Measurements from ENCODE around the gene MAP2K2. TPM values are rescaled to one million over a fixed set of nuclear protein-coding genes. Genes with fewer than 3 reads are reported as not detected.
A peak's percentile ranks its signal among the peaks of the same experiment; 100 is the strongest.
"Not testable (repeated sequence)": the region's sequence is repeated elsewhere in the genome, so short reads cannot be mapped to it uniquely, and the experiment has no call there.

The MAP2K2 gene
- total RNA-seq, 1 experiment from 2014 or later, result 171 TPM

DNA sequence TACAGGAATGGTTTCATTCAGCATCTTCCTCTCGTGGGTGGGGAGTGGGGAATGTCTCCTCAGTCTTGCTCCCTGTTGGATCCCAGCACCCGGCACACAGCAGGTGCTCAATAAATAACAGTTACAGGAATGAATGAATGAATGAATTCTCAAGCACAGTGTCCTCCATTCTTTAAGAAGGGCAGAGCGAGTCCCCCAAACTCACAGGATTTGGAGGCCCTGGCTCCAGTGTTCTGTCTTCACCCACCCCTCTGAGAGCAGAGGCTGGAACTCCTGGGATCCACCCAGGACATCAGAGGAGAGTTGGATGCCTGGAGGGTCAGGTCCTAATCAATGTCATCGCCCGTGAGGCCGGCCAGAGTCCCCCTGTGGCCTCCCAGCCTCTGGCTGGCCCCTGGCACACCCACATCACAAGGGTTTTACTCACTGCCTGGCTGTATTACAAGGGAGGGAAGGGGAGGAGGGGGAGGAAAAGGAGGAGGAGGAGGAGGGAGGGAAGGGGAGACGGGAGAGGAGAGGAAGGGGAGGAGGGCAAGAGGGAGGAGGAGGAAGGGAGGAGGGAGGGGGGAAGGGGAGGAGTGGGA lies 20.8 kb upstream of the MAP2K2 start:
- intact Hi-C loops (cut with micrococcal nuclease), result no loop called here
- ChIA-PET CTCF (no interaction called here), POLR2A (no interaction called here)
- peaks cover 8% of the 10 kb centered on the region for H3K27me3 Mint-ChIP-seq (ENCODE audit: insufficient read depth, unreplicated experiment)
- no peak overlapping the region for H3K27ac Mint-ChIP-seq (ENCODE audit: low read depth, unreplicated experiment)
- H3K9me3 Mint-ChIP-seq (ENCODE audit: unreplicated experiment), result no peaks in the 10 kb centered on the region
- no peaks in the 10 kb centered on the region for H3K36me3 Mint-ChIP-seq (ENCODE audit: insufficient read depth, unreplicated experiment)
- DNase-seq (ENCODE audit: unreplicated experiment), result no peak
- H3K4me1 Mint-ChIP-seq (ENCODE audit: insufficient read depth, unreplicated experiment), result no peaks in the 10 kb centered on the region
- no peak overlapping the region for H3K4me3 Mint-ChIP-seq (ENCODE audit: unreplicated experiment)
- BruUV-seq (replicated peaks), result no TSS peak
- TF ChIP-seq, protein P1, sequence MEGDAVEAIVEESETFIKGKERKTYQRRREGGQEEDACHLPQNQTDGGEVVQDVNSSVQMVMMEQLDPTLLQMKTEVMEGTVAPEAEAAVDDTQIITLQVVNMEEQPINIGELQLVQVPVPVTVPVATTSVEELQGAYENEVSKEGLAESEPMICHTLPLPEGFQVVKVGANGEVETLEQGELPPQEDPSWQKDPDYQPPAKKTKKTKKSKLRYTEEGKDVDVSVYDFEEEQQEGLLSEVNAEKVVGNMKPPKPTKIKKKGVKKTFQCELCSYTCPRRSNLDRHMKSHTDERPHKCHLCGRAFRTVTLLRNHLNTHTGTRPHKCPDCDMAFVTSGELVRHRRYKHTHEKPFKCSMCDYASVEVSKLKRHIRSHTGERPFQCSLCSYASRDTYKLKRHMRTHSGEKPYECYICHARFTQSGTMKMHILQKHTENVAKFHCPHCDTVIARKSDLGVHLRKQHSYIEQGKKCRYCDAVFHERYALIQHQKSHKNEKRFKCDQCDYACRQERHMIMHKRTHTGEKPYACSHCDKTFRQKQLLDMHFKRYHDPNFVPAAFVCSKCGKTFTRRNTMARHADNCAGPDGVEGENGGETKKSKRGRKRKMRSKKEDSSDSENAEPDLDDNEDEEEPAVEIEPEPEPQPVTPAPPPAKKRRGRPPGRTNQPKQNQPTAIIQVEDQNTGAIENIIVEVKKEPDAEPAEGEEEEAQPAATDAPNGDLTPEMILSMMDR (IDR thresholded peaks at IDR 0.05; ENCODE audit: unreplicated experiment), result no peak

DNA sequence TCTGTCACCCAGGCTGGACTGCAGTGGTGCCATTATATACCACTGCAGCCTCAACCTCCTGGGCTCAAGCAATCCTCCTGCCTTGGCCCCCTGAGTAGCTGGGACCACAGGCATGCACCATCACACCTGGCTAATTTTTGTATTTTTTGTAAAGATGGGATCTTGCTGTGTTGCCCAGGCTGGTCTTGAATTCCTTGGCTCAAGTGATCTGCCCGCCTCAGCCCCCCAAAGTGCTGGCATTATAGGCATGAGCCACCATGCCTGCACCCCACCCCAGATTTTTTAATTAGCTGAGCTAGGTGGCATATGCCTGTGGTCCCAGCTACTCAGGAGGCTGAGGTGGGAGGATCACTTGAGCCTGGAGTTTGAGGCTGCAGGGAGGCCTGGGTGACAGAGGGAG lies 19.0 kb upstream of the MAP2K2 start:
- H3K4me3 Mint-ChIP-seq (ENCODE audit: unreplicated experiment); H3K9me3 Mint-ChIP-seq (ENCODE audit: unreplicated experiment); H3K36me3 Mint-ChIP-seq (ENCODE audit: insufficient read depth, unreplicated experiment); BruUV-seq (replicated peaks); H3K4me1 Mint-ChIP-seq (ENCODE audit: insufficient read depth, unreplicated experiment); H3K27me3 Mint-ChIP-seq (ENCODE audit: insufficient read depth, unreplicated experiment); DNase-seq (ENCODE audit: unreplicated experiment); H3K27ac Mint-ChIP-seq (ENCODE audit: low read depth, unreplicated experiment); intact Hi-C loops (cut with micrococcal nuclease): not testable (repeated sequence)
- ChIA-PET POLR2A (interaction anchor here (1.1 kb wide), 1 partner anchor 136 kb away, joined by 4 read pairs; the partner anchor contains the start of gene PIAS4), CTCF (interaction anchor here (0.6 to 1.0 kb wide), 2 partner anchors 10 to 12 kb away, joined by 3 to 4 read pairs; no protein-coding TSS in a partner anchor)

DNA sequence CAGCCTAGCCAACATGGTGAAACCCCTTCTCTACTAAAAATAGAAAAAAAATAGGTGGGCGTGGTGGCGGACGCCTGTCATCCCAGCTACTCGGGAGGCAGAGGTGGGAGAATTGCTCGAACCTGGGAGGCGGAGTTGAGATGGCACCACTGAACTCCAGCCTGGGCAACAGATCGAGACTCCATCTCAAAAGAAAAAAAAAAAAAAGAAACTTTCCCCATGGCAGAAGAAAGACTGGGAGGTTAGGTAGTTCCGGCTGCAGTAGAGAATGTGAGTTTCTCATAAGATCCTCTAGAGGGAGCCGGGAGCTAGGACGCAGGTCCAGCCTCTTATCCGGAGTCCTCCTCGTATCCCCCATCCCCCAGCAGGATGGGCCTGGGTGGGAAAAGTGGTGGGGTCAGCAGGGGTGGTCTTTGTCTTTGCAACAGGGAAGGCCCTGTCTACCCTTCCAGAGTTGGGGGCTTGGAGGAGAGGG lies 16.4 kb upstream of the MAP2K2 start:
- H3K4me3 Mint-ChIP-seq (ENCODE audit: unreplicated experiment), result no peak overlapping the region
- ChIA-PET POLR2A (interaction anchor here (0.6 to 0.8 kb wide), 2 partner anchors 9 to 113 kb away, joined by 3 to 6 read pairs; no protein-coding TSS in a partner anchor), CTCF (interaction anchor here (0.6 to 3.2 kb wide), 17 partner anchors 8 to 1530 kb away, joined by 3 to 16 read pairs (median 4); partner anchors contain the start of genes CREB3L3 and PLIN3)
- no peaks in the 10 kb centered on the region for H3K27me3 Mint-ChIP-seq (ENCODE audit: insufficient read depth, unreplicated experiment)
- H3K27ac Mint-ChIP-seq (ENCODE audit: low read depth, unreplicated experiment), result no peak overlapping the region
- H3K36me3 Mint-ChIP-seq (ENCODE audit: insufficient read depth, unreplicated experiment), result no peaks in the 10 kb centered on the region
- no peaks in the 10 kb centered on the region for H3K4me1 Mint-ChIP-seq (ENCODE audit: insufficient read depth, unreplicated experiment)
- TF ChIP-seq, protein P1 (IDR thresholded peaks at IDR 0.05; ENCODE audit: unreplicated experiment), result peak; percentile 39
- H3K9me3 Mint-ChIP-seq (ENCODE audit: unreplicated experiment), result no peaks in the 10 kb centered on the region
- peak; percentile 65 for DNase-seq (ENCODE audit: unreplicated experiment)
- no TSS peak for BruUV-seq (replicated peaks)
- intact Hi-C loops (cut with micrococcal nuclease), result loop anchor here (2.0 kb wide), 2 partner anchors 47 to 153 kb away; no protein-coding TSS in a partner anchor

DNA sequence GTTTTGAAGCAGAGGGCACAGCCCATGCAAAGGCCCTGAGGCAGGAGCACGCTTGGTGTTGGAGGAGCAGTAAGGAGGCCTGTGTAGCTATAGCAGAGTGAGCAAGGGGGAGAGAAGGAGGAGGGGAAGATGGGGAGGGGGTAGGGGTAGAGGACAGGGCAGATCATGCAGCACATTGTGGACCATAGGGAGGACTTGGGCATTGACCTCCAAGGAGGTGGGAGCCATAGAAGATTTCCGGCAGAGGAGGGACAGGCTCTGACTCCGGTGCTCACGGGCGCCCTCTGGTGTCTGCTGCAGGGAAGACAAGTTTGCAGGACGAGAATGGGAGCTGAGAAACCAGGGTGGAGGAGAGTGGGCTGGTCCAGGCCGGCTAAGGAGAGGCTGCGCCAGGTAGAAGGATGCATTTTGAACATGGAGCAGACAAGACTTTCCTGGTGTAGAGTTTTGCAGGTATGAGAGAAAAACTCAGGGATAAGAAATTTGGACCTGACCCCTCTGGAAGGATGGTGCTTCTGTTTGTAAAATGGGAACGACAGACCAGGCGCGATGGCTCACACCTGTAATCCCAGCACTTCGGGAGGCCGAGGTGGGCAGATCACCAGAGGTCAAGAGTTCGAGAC lies 15.8 kb upstream of the MAP2K2 start:
- peak; percentile 78 for DNase-seq (ENCODE audit: unreplicated experiment)
- intact Hi-C loops (cut with micrococcal nuclease), result loop anchor here (2.0 to 10.0 kb wide), 3 partner anchors 47 to 153 kb away; no protein-coding TSS in a partner anchor
- ChIA-PET CTCF (interaction anchor here (0.6 to 3.2 kb wide), 16 partner anchors 9 to 728 kb away, joined by 3 to 16 read pairs (median 5); partner anchors contain the start of genes CREB3L3 and PLIN3), POLR2A (interaction anchor here (0.6 to 0.8 kb wide), 2 partner anchors 8 to 112 kb away, joined by 3 to 6 read pairs; no protein-coding TSS in a partner anchor)
- Mint-ChIP-seq H3K36me3 (ENCODE audit: insufficient read depth, unreplicated experiment) (no peaks in the 10 kb centered on the region), H3K27me3 (ENCODE audit: insufficient read depth, unreplicated experiment) (no peaks in the 10 kb centered on the region), H3K27ac (ENCODE audit: low read depth, unreplicated experiment) (no peak overlapping the region), H3K4me1 (ENCODE audit: insufficient read depth, unreplicated experiment) (no peaks in the 10 kb centered on the region), H3K9me3 (ENCODE audit: unreplicated experiment) (no peaks in the 10 kb centered on the region), H3K4me3 (ENCODE audit: unreplicated experiment) (no peak overlapping the region)
- BruUV-seq (replicated peaks), result no TSS peak
- TF ChIP-seq, protein P1 (IDR thresholded peaks at IDR 0.05; ENCODE audit: unreplicated experiment), result peak; percentile 73

Measured in MCF 10A (cell line).